Upper lobe of right lung (tissue), 1 donor: ENCODE measurements around the gene TACC3. TPM values are rescaled to one million over a fixed set of nuclear protein-coding genes. Genes with fewer than 3 reads are reported as not detected.

Experiments
- ATAC-seq: fragments of 200-7000 bp; cut with Tn5 transposase; one replicate; pipeline ENCODE4 v1.9.1; 2020; ENCODE audit warnings: mild to moderate bottlenecking, moderate library complexity
- DNase-seq: peaks from one replicate; pipeline ENCODE4 v3.0.0-alpha.2; 2020
- H3K27ac ChIP-seq: fragments of 200-600 bp; one replicate; pipeline ENCODE4 v1.8.0; 2022
- H3K27me3 ChIP-seq: fragments of 200-600 bp; one replicate; pipeline ENCODE4 v1.8.0; 2022; ENCODE audit warnings: mild to moderate bottlenecking
- H3K36me3 ChIP-seq: fragments of 200-600 bp; one replicate; pipeline ENCODE4 v1.8.0; 2022
- H3K4me1 ChIP-seq: fragments of 200-600 bp; one replicate; pipeline ENCODE4 v1.8.0; 2022
- H3K4me3 ChIP-seq: fragments of 200-600 bp; one replicate; pipeline ENCODE4 v1.8.0; 2022; ENCODE audit warnings: mild to moderate bottlenecking
- H3K9me3 ChIP-seq: fragments of 200-600 bp; one replicate; pipeline ENCODE4 v1.8.0; 2022
- CTCF ChIP-seq: fragments of 200-600 bp; IDR thresholded peaks from one replicate; pipeline ENCODE4 v1.8.0; 2022; ENCODE audit warnings: antibody characterized with exemption
- intact Hi-C: fragments of 100-400 bp; cut with DNase I; formaldehyde crosslinking; loops from one replicate; pipeline ENCODE4 v1.11.0; 2022
- total RNA-seq: library from RNA; stranded (reverse); fragmentation: NEBNext Ultra II Directional; extraction: Animal tissue kit (Norgen Biotek cat#: 25700); gene quantifications from one replicate; pipeline ENCODE4 v1.2.1, GENCODE V29; 2021
- donor health status: DM: no; HTN: yes; CAD: no; lungs with severe emphysema.

Gene TACC3
- total RNA-seq, 1 donor from 2014 or later: 13.3 TPM

GRCh38 chr4:1788254-1788973, 67.1 kb downstream of the TACC3 start:
- Histone ChIP-seq H3K27ac (no peak overlapping the region), H3K9me3 (no peaks in the 10 kb centered on the region), H3K27me3 (no peaks in the 10 kb centered on the region), H3K4me3 (no peak overlapping the region), H3K4me1 (no peaks in the 10 kb centered on the region), H3K36me3 (no peaks in the 10 kb centered on the region)
- no peak for DNase-seq
- no peak for ATAC-seq
- intact Hi-C loops: no loop called here
- no peak for TF ChIP-seq CTCF

- TF ChIP-seq CTCF: no peak
- ATAC-seq (no peak), DNase-seq (no peak)
- Histone ChIP-seq H3K27ac (no peak overlapping the region), H3K4me3 (no peak overlapping the region), H3K36me3 (no peaks in the 10 kb centered on the region), H3K27me3 (peaks cover 7% of the 10 kb centered on the region), H3K4me1 (peaks cover 6% of the 10 kb centered on the region), H3K9me3 (no peaks in the 10 kb centered on the region)
- intact Hi-C loops: no loop called here
Observed at GRCh38 chr4:1789552-1789951, 68.2 kb downstream of the TACC3 start.

GRCh38 chr4:1790005-1790404, 68.7 kb downstream of the TACC3 start:
- Histone ChIP-seq H3K9me3 (no peaks in the 10 kb centered on the region), H3K4me3 (no peak overlapping the region), H3K27ac (no peak overlapping the region), H3K27me3 (peaks cover 9% of the 10 kb centered on the region), H3K36me3 (no peaks in the 10 kb centered on the region), H3K4me1 (peaks cover 6% of the 10 kb centered on the region)
- intact Hi-C loops: no loop called here
- ATAC-seq (no peak), DNase-seq (no peak)
- no peak for TF ChIP-seq CTCF

- no peak for TF ChIP-seq CTCF
- Histone ChIP-seq H3K27me3 (peaks cover 28% of the 10 kb centered on the region), H3K27ac (no peak overlapping the region), H3K9me3 (no peaks in the 10 kb centered on the region), H3K36me3 (no peaks in the 10 kb centered on the region), H3K4me3 (peak overlapping the region; percentile 23), H3K4me1 (peaks cover 18% of the 10 kb centered on the region)
- no peak for DNase-seq
- intact Hi-C loops: no loop called here
- ATAC-seq: peak; percentile 37
Observed at GRCh38 chr4:1792158-1792831, 71.0 kb downstream of the TACC3 start.

- Histone ChIP-seq H3K4me1 (peaks cover 18% of the 10 kb centered on the region), H3K36me3 (no peaks in the 10 kb centered on the region), H3K27ac (peak within 1 kb of the TSS; percentile 36), H3K4me3 (peak within 1 kb of the TSS; percentile 57), H3K9me3 (no peaks in the 10 kb centered on the region), H3K27me3 (peaks cover 28% of the 10 kb centered on the region)
- ATAC-seq: peak; percentile 83
- DNase-seq: peak; percentile 75
- intact Hi-C loops: no loop called here
- no peak for TF ChIP-seq CTCF
Observed at GRCh38 chr4:1792832-1793495, 71.6 kb downstream of the TACC3 start, which contains the start of gene FGFR3. FGFR3 (plus strand) TSS chr4:1793293; CDS start chr4:1793935, 642 bp downstream.
